B cell (primary cell): ENCODE measurements around the gene STK24. TPM values are rescaled to one million over a fixed set of nuclear protein-coding genes. Genes with fewer than 3 reads are reported as not detected.
"Not testable (repeated sequence)": the region's sequence is repeated elsewhere in the genome, so short reads cannot be mapped to it uniquely, and the experiment has no call there.

Source experiments
- ATAC-seq: fragments of 200-7000 bp; cut with Tn5 transposase; one replicate; pipeline ENCODE4 v1.10.0; 2021; ENCODE audit warnings: low read depth, mild to moderate bottlenecking, moderate number of reproducible peaks, moderate library complexity
- CTCF ChIA-PET: fragments of 350-600 bp; sonication (Branson Sonifier 250); formaldehyde crosslinking; loops from one replicate; lab custom pipeline; 2021; ENCODE audit warnings: antibody characterized with exemption, inconsistent platforms; lab: Charles Lee
- POLR2A ChIA-PET: fragments of 350-600 bp; sonication (Branson Sonifier 250); formaldehyde crosslinking; loops from one replicate; lab custom pipeline; 2021; ENCODE audit warnings: antibody characterized with exemption; lab: Charles Lee
- DNase-seq: peaks from one replicate; pipeline ENCODE4 v3.0.0; 2013
- H2AFZ ChIP-seq: 2 replicates; pipeline ENCODE4 v1.6.1; 2012; ENCODE audit warnings: mild to moderate bottlenecking, low read depth, low read length; ENCODE audit not compliant: insufficient read depth, poor library complexity, severe bottlenecking
- H3K27ac ChIP-seq, 2 donors: 1 replicate in 1 of 2; 2 replicates in 1 of 2; pipeline ENCODE4 v1.5.1; 2012 to 2013; ENCODE audit warnings: low read length in 2 of 2, mild to moderate bottlenecking in 2 of 2, moderate library complexity in 1 of 2
- H3K27me3 ChIP-seq, 4 experiments: fragments of 200-600 bp in 1 of 4; sonication (generic) in 1 of 4; replicated peaks in 1 of 4; 1 replicate in 2 of 4; 2 replicates in 2 of 4; pipeline versions ENCODE4 v1.6.1 to v1.7.0; 2013 to 2016; ENCODE audit warnings: low read length in 3 of 4, mild to moderate bottlenecking in 2 of 4, mixed read lengths in 1 of 4, moderate library complexity in 1 of 4; ENCODE audit not compliant: insufficient read depth in 4 of 4, control insufficient read depth in 3 of 4; ENCODE audit errors: control extremely low read depth in 1 of 4
- H3K36me3 ChIP-seq, 2 experiments: replicated peaks in 1 of 2; 1 replicate in 1 of 2; 2 replicates in 1 of 2; pipeline versions ENCODE4 v1.6.1 to v1.7.1; 2013; ENCODE audit warnings: low read length in 1 of 2; ENCODE audit not compliant: insufficient read depth in 2 of 2, control insufficient read depth in 1 of 2; ENCODE audit errors: control extremely low read depth in 1 of 2, extremely low read depth in 1 of 2
- H3K4me1 ChIP-seq, 2 donors: fragments of 200-600 bp in 1 of 2; sonication (generic) in 1 of 2; 1 replicate in 1 of 2; 2 replicates in 1 of 2; pipeline versions ENCODE4 v1.5.1 to v1.6.1; 2013 to 2017; ENCODE audit warnings: low read length in 2 of 2; ENCODE audit not compliant: control insufficient read depth in 2 of 2, insufficient read depth in 2 of 2
- H3K4me2 ChIP-seq: replicated peaks from 2 replicates; pipeline ENCODE3; 2012; ENCODE audit warnings: mild to moderate bottlenecking, low read depth, low read length; ENCODE audit not compliant: poor library complexity, severe bottlenecking
- H3K4me3 ChIP-seq, 5 experiments: fragments of 200-600 bp in 1 of 5; sonication (generic) in 1 of 5; 1 replicate in 3 of 5; 2 replicates in 2 of 5; pipeline versions ENCODE4 v1.5.1 to v1.7.0; 2011 to 2016; ENCODE audit warnings: low read length in 4 of 5, mild to moderate bottlenecking in 4 of 5, low read depth in 2 of 5, control low read depth in 1 of 5, moderate library complexity in 1 of 5; ENCODE audit not compliant: insufficient read depth in 1 of 5; ENCODE audit errors: control extremely low read depth in 1 of 5, extremely low read depth in 1 of 5
- H3K79me2 ChIP-seq: fragments of 200-600 bp; sonication (generic); one replicate; pipeline ENCODE4 v1.6.0; 2016; ENCODE audit warnings: low read length; ENCODE audit not compliant: control insufficient read depth, insufficient read depth
- H3K9ac ChIP-seq: fragments of 200-600 bp; sonication (generic); 2 replicates; pipeline ENCODE4 v1.6.1; 2017; ENCODE audit warnings: mild to moderate bottlenecking, low read length, moderate library complexity
- H3K9me3 ChIP-seq, 3 donors: one replicate each; pipeline versions ENCODE4 v1.6.1 to v1.7.1; 2013; ENCODE audit warnings: low read length in 2 of 3; ENCODE audit not compliant: control insufficient read depth in 2 of 3, insufficient read depth in 1 of 3; ENCODE audit errors: control extremely low read depth in 1 of 3
- H4K20me1 ChIP-seq: 2 replicates; pipeline ENCODE4 v1.6.0; 2012; ENCODE audit warnings: mild to moderate bottlenecking, low read length; ENCODE audit not compliant: insufficient read depth, control insufficient read depth, poor library complexity, severe bottlenecking
- H3K27ac Mint-ChIP-seq: one replicate; pipeline ENCODE4 v1.8.0; 2021; ENCODE audit warnings: mixed read lengths
- H3K27me3 Mint-ChIP-seq: one replicate; pipeline ENCODE4 v1.8.0; 2021; ENCODE audit warnings: mixed read lengths
- H3K4me1 Mint-ChIP-seq: one replicate; pipeline ENCODE4 v1.8.0; 2021; ENCODE audit warnings: mixed read lengths
- H3K4me3 Mint-ChIP-seq: one replicate; pipeline ENCODE4 v1.8.0; 2021; ENCODE audit warnings: mixed read lengths
- H3K9me3 Mint-ChIP-seq: one replicate; pipeline ENCODE4 v1.8.0; 2022; ENCODE audit warnings: mixed read lengths; ENCODE audit not compliant: insufficient read depth
- CTCF ChIP-seq: fragments of 200-600 bp; IDR thresholded peaks from one replicate; pipeline ENCODE4 v1.8.0; 2022; ENCODE audit warnings: antibody characterized with exemption, mild to moderate bottlenecking
- EZH2 ChIP-seq: IDR thresholded peaks from 2 replicates; pipeline ENCODE4 v1.6.1; 2012; ENCODE audit warnings: borderline replicate concordance, low read depth, mild to moderate bottlenecking, moderate library complexity, low read length; ENCODE audit not compliant: insufficient read depth, poor library complexity, severe bottlenecking
- WGBS: methylation state at CpG from one replicate; pipeline ENCODE4 v1.1.5; 2013; ENCODE audit warnings: missing lambda C conversion rate; ENCODE audit not compliant: insufficient coverage; 5-methylcytosine and 5-hydroxymethylcytosine counted together
- intact Hi-C: fragments of 100-400 bp; cut with micrococcal nuclease; formaldehyde crosslinking; loops from one replicate; pipeline ENCODE4 v1.10.0; 2022
- polyA plus RNA-seq: library from polyadenylated mRNA; depleted of rRNA; stranded (reverse); fragments of >200 nt; gene quantifications from 2 replicates; pipeline ENCODE4 v1.2.3, GENCODE V29; 2012
- total RNA-seq, 2 donors: library from RNA; stranded (reverse); fragments of 120-200 nt in 1 of 2; gene quantifications; 1 replicate in 1 of 2; 2 replicates in 1 of 2; pipeline versions ENCODE4 v1.2.3 to v1.2.4, GENCODE V29; 2013 to 2022

Gene STK24
- total and polyA plus RNA-seq, 2 donors (not counting 1 experiment from before 2014, with no cell fraction given): 47.2 to 117 TPM

- H3K4me3 Mint-ChIP-seq: no peak overlapping the region
- no peaks in the 10 kb centered on the region for H3K36me3 ChIP-seq
- no peaks in the 10 kb centered on the region for H3K79me2 ChIP-seq
- peaks cover 0 to 4% (median 0%) of the 10 kb centered on the region in 3 donors for H3K9me3 ChIP-seq
- no peaks in the 10 kb centered on the region for H3K4me1 Mint-ChIP-seq
- H3K27me3 ChIP-seq: no peaks in the 10 kb centered on the region
- CTCF ChIA-PET: no interaction called here
- no peaks in the 10 kb centered on the region for H3K4me1 ChIP-seq
- POLR2A ChIA-PET: no interaction called here
- TF ChIP-seq CTCF (no peak), EZH2 (no peak)
- no peak overlapping the region for H3K27ac ChIP-seq
- H3K4me2 ChIP-seq: no peak overlapping the region
- no peak overlapping the region for H3K27ac Mint-ChIP-seq
- no CpG with 5 or more reads among the region's 1 CpG for WGBS
- intact Hi-C loops: no loop called here
- ATAC-seq (no peak), DNase-seq (no peak)
- no peak overlapping the region for H3K9ac ChIP-seq
- H2AFZ ChIP-seq: no peak overlapping the region
- H4K20me1 ChIP-seq: no peaks in the 10 kb centered on the region
- no peak overlapping the region for H3K4me3 ChIP-seq
- no peaks in the 10 kb centered on the region for H3K9me3 Mint-ChIP-seq
- peaks cover 7% of the 10 kb centered on the region for H3K27me3 Mint-ChIP-seq
Measured at GRCh38 chr13:98626298-98626935, 49.5 kb upstream of the STK24 start.

- H3K9me3 Mint-ChIP-seq, ATAC-seq, DNase-seq, H3K27me3 Mint-ChIP-seq, H3K4me2 ChIP-seq, H3K4me1 Mint-ChIP-seq, H3K27ac Mint-ChIP-seq, H3K9me3 ChIP-seq, H3K27ac ChIP-seq, H4K20me1 ChIP-seq, H3K36me3 ChIP-seq, H2AFZ ChIP-seq, H3K79me2 ChIP-seq, H3K9ac ChIP-seq, POLR2A ChIA-PET, intact Hi-C loops, H3K4me3 ChIP-seq, H3K4me3 Mint-ChIP-seq, H3K4me1 ChIP-seq, H3K27me3 ChIP-seq: not testable (repeated sequence)
- CTCF ChIA-PET: interaction anchor here (0.8 kb wide), 1 partner anchor 87 kb away, joined by 3 read pairs; no protein-coding TSS in a partner anchor
- WGBS: 87% methylated on average over 3 of the region's 5 CpGs
Measured at GRCh38 chr13:98624589-98624988, 47.7 kb upstream of the STK24 start.
